HG03159 (cell line): Measurements from ENCODE around the gene CLASP1.
"Not testable (repeated sequence)": the region's sequence is repeated elsewhere in the genome, so short reads cannot be mapped to it uniquely, and the experiment has no call there.

Source experiments
- ATAC-seq: cut with Tn5 transposase; IDR thresholded peaks from one replicate; pipeline ENCODE4 v1.9.1; 2021; ENCODE audit warnings: mild to moderate bottlenecking, moderate library complexity; ENCODE audit not compliant: unreplicated experiment

Gene CLASP1

DNA sequence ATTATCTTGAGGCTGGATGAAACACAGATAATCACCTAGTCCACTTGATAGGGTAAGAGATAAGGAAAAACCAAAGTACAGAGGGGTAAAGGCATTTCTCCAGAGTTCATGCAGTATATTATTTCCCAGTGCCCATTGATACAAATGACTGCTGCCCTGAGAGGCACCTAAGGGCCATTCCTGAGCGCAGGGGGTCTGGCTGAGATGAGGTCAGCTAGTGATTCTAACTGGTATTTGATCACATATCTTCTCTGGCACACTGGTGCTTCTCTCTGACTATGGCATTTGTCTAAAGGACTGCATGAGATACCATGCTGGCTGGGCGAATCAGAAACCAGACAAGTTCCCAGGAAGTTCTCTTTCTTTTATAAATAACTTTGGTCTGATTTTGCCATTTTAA lies 291.0 kb downstream of the CLASP1 start:
- ATAC-seq = no peak

DNA sequence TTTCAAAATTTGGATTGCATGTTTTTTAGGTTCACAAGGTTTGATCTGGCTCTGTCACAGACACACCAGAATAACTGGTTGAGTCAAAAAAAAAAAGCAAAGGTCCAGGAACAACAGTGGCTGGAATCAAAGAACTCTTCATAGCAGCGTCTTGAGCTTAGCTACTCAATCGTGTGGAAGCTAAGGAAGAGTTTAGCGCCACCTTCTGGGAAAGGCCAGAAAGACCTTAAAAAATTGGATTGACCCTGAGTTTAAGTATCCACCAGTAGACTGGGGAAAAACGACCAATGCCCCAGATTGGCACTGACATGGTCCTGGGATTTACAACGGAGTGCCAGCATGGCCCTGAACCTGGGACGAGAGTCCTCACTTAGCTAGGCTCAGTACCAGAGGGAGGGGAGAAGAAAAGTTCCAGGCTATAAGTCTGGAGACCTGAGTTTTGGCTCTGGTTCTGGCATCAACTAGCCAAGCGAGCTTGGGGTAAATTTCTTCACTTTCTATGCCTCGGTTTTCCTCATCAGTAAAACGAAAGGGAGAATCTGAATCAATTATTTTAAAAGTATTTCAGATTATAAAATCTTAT lies 293.1 kb downstream of the CLASP1 start:
- no peak for ATAC-seq

DNA sequence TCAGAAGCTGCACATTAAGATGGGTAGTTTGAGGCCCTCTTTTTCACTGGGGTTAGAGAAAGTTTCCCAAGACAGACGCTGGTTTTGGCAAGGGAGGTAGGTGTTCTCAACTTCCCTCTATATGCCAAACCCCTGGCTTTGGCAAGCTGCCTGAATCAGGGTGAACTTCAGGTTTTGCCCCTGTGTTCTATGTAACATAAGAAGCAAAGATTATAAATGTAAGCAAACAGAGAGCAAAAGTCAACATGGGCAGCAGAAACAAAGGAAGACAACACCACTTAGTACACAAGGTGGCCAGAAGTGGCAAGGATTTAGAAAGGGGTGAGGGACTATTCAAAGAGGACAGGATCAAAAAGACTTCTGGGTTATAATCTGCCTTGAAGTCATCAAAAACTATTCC lies 293.8 kb downstream of the CLASP1 start:
- ATAC-seq = no peak

DNA sequence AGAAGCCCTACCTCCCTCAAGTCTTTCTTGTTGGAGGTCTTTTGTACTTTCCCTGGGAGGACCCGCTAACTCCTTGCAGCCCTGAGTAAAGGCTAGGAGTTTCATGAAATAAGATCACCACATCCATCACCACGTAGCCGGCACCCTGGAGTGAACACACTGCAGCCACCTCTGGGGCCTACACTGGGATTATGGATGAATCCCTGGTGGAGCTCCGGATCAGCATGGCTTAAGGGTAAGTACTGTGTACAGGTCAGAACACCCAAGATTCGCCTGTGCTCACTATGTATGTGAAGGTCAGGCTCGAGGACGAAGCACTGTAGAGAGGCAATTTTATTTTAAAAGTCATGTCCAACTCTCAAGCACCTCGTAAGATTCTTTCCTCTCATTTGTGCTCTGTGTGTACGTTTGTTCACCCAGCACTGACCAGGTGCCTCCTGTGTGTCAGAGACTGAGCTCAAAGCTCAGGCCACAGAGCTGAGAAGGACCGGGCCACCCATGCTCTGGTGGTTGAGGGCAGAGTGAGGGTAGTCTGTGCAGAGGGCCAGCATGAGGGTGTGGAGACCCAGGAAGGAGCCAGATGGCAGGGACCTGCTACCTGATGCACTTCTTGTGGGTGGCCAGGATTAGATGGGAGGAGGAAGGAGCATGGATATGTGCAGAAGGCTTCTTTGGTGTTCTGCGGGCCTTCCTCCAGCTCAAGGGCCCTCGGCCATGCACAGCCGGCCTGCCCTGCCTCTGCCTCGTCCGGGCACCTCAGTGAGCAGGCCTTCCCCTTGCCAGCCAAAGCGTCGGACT lies 297.5 kb downstream of the CLASP1 start:
- no peak for ATAC-seq

DNA sequence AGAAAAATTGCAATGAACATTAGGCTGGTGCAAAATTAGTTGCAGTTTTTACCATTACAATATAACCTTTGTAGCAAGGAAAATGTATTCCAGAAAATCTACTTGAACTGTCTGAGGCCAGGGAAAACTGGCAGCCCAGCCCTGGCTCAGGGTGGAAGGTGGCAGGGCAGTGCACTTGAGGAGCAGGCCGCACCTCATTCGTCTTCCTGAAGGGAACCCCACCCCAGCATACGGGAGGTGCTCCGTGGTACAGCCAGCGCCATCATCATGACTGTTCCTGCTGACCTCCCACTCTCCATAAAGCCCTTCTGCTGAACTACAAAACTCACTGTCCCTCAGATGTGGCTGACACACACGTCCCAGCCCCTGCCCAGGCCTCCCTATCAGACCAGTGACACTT lies 298.4 kb downstream of the CLASP1 start:
- ATAC-seq = no peak

DNA sequence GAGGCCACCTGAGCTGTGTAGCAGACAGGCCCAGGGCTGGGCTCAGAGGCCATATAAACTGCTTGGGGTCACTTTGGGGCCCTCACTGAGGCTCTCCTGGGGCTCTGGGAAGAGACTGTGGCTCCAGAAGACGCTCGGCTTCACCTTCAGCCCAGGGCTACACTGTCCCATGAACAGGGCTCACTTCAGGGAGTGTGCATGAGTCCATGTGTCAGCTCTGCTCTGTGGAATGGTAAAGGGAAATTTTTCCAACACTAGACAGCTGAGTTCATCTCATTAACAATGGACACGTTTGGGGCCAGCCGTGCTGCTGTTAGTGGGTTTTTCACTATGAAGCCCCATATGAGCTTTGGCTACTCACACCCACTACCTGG lies 298.9 kb downstream of the CLASP1 start:
- ATAC-seq = no peak

DNA sequence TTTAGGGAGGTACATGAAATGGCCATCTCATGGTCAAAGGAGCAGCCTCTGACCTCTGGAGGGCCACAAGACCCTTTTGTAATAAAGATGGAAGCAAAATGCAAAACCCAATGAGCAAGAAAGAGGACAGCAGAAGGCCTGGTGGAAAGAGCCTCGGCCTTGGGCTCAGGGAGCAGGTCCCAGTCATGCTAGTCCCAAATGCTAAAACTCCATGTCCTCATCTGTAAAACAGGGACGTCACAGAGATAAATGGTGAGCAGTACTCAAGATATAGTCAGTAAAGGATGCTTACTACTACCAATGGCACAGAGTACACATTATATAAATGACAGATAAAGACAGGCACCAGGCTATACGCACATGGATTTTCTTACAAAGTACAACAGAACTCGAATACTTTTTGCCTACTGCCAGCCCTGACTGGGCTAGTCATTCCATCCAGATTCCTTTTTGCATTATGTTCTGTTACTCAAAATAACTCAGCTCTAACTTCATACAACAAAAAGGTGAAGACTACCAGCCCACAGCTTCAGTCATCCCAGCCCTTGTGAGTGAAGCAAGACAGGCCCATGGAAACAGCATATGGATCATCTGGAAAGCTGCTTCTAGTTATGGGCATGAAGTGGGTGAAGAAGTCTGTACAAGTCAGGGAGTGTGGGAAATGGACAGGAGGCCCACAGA lies 299.4 kb downstream of the CLASP1 start:
- ATAC-seq = no peak

DNA sequence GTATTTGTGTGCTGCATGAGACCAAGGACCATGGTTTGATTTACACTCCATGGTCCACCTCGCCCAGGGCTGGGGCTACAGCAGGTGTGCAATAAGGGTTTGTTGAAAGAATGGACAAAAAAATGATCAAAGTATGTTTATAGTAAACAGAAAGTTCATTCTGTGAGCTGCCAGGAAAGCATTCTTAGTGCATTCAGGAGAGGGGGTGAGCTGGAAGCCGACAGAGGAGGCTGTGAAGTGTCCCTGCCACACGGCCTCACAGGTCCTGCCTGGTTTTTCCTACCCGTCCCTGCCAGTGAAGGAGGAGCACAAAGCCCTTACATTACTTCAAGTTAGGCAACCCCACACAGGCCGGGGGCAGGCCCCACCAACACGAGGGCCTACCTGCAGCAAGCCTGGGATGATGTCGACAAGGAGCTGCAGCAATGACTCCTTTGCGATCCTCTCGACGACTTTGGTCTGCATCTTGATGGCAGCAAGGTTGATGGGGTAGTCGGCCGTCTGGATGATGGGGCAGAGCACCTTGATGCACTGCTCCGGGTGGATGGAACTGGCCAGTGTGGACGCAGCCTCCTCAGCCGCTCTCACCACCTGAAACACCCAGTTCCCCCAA lies 301.0 kb downstream of the CLASP1 start:
- ATAC-seq = no peak

DNA sequence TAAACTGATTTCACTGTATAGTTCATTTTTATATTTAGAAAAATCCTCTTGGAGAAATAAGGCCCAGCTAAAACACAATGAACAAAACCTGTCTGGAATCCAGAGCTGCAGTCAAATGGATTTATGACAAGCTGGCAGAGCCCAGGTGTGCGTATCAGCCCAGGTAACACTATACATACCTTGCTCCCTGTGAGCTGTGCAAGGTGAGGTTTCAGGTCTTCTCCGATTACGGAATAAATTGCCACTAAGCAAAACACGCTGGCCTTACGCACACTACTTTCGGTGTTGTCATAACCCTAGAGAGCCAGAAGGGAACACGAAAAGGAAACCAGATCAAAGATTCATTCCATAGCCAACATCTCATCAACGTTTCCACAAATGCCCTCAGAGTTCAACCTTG lies 302.4 kb downstream of the CLASP1 start:
- ATAC-seq = no peak

DNA sequence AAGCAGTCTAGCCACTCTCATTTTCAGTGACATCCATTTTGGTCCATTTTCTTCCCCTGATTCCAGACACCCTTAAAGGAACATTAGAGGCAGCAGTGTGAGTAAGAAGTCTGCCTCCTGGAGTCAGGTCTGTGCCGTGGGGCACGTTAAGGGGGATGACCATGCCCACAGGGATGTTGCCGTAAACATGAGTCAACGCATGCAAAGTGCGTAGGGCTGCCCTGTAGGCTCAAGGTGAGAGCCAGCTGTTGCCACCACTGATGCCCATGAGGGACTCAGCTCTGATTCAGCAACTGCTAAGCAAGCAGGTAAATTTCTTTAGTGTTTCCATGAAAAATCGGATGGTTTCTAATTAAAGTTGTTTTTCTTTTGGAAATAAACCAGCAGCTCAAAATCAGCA lies 302.9 kb downstream of the CLASP1 start:
- no peak for ATAC-seq

DNA sequence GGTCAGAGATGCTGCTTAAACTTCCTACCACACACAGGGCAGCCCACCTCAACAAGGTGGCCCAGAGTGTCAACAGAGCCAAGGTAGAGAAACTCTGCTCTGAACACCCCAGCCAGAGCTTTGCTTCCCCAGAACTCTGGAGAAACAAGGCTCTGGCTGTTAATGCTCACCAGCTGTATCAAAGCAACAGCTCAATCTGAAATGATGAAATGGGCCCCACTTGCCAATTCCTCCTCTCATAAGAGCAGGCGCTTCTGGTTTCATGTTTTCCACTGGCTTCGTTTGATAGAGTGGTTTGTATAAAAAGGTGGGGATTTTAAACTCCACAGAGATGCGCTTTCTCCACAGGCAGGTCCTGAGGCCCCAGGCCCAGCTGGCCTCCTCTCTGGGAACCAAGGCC lies 303.4 kb downstream of the CLASP1 start:
- no peak for ATAC-seq

DNA sequence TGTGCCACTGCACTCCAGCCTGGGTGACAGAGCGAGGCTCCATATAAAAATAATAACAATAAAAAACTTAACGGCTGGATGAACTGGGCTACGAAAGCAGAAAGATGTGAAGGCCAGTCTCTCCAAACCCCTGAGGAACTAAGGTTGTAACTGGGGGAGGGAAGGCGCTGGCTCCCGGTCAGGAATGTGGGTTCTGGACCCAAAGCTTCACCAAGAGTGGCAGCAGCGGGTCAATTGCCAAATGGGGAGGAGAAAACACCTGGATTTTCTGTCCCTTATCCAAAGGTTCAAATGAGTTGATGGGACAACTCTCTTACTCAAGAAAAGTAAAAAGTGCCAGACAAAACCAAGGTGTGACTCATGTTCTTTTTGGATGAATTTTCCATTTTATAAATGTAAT lies 304.2 kb downstream of the CLASP1 start:
- ATAC-seq = no peak

DNA sequence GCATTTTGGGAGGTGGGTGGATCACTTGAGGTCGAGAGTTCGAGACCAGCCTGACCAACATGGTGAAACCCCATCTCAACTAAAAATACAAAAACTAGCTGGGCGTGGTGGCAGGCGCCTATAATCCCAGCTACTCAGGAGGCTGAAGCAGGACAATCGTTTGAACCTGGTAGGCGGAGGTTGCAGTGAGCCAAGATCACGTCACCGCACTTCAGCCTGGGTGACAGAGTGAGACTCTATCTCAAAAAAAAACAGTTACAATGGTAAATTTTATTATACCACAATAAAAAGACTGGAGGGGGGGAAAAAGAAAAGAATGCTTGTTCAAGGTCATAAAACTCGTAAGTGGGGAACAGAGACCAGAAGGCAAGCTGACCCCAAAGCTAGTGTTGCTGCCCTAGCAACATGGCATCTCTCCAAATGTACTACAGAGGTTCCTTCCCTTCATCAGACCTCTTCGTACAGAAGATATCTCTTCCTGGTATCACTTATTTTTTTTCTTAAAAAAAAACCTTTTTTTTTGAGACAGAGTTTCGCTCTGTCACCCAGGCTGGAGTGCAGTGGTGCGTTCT lies 305.3 kb downstream of the CLASP1 start:
- ATAC-seq = not testable (repeated sequence)

DNA sequence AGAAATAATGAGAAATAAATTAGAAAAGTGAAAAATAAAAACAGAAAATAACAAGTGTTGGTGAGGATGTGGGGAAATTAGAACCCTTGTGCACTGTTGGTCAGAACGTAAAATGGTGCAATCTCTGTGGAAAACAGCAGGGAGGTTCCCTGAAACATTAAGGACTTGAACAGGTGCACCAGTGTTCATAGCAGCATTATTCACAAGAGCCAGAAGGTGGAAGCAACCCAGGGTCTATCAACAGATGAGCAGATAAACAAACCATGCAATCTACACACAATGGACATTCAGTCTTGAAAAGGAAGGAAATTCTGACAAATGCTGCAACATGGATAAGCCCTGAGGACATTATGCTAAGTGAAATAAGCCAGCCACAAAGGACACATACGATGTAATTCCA lies 306.1 kb downstream of the CLASP1 start:
- ATAC-seq = no peak

DNA sequence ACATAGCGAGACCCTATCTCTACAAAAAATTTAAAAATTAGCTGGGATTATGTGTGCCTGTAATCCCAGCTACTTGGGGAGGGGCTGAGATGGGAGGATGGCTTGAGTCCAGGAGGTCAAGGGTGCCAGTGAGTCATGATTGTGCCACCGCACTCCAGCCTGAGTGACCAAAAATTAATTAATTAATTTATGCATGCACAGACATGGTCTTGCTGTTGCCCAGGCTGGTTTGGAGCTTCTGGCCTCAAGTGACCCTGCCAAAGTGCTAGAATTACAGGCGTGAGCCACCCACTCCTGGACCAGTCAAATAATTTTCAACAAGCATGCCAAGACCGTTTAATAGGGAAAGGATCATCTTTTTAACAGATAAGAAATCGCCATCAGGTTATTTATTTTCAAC lies 306.5 kb downstream of the CLASP1 start:
- no peak for ATAC-seq

DNA sequence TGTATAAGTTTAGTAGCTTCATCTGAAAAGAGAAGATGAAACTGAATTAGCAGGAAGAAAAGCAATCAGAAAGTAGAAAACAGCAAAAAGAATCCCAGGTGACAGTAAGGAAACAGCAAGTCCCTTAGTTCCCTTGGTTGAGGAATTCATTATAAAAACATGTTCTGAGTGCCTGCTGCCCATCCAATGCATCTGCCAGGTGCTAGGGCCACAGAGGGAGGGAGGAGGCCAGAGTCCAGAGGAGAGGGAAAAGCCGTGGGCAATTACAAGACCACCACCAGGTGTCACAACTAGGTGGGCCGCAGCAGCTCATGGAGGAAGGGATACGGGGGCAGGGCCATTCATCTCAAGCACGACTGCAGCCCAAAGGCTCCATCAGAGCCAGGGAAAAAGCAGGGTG lies 308.3 kb downstream of the CLASP1 start:
- ATAC-seq = no peak

DNA sequence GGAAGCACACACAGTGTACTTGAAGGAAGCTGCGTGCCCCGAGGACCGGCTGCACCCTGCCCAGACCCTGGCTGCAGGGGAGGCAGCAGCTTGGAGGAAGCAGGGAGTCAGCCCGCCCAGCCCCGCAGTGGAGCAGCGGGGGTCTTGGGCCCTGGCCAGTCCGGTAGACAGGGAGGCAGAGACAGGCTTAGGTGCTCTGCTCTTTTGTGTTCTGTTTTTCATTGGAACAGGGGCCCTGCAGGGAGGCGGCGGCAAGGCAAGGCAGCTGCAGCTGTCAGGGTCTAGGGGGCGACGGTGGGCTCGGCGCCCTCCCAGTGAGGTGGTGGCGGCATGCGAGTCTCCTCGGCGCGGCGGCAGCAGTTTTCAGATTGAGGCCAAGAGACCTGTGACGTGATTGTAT lies 311.0 kb downstream of the CLASP1 start:
- no peak for ATAC-seq

DNA sequence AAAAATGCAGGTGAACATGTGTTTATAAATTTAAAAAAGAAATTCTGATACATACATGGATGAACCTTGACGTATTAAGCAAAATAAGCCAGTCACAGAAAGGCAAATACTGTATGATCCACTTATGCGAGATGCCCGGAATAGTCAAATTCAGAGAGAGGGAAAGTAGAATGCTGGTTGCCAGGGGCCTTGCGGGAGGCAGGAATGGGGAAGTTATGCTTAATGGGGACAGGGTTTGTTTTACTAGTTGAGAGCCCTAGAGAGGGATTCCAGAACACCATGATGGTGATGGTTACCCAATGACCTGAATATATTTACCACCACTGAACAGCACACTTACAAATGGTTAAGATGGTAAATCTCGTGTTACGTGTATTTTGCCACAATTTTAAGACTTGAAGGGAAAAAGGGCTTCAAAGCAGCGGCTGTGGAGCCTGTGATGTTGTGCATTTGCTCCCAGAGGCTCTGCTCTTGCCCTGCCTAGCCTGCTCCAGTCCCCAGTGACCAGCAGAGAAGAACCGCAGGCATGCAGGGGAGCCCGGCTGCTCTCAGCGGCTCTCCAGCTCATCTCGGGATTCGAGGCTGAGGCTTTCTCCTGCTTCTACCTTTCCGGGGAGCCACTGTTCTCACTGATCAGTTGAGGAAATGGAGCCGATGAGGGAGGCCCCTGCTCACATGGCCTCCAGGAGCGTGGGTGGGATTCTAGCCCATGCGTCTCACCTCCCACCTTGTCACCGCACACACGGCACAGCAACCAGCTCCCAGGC lies 312.6 kb downstream of the CLASP1 start:
- no peak for ATAC-seq

DNA sequence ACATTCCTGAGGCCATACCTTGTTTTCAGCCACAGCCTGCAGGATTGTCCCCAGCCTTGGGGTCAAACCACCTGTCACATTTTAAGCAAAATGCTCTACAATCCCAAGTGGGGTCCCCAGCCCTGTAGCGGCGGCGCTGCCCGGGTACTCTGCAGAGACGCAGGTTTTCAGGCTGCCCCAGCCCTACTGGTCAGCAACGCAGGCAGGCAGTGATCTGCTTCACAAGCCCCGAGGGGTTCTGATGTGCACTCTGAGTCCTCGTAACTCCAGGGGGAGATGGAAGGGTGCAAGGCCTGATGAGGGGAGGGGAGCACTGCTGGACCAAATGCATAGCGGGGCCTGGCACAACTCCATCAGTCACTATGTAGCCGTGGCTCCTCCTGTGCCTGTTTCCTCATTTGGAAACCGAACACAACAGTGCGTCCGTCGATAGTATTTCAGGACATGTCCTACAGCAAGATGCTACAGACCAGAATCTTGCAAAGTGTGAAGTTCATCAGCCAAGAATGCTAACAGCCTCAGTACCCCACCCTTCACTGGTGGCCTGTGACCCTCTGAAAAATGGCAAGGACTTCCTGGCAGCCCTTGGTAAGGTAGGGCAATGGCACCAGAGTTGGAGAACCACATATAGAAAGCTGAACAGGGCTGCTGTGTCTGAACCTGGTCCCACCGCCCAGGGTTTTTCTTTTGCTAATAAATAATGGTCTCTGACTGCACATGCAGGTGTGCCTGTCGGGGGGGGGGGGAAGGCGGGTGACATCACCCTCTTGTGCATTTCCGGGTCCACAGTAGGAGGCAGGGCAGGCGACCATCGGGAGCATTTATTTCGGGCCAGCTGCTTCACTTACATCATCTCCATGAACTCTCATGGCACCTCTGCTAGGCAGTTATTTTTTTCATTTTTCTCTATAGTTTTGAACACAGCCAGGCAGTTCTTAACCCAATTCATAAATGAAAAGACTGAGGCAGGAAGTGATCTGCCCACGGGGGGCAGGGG lies 313.7 kb downstream of the CLASP1 start:
- ATAC-seq = no peak
